Limb (tissue), 2 donors: ENCODE data around the gene TCN2.
"Not testable (repeated sequence)": the region's sequence is repeated elsewhere in the genome, so short reads cannot be mapped to it uniquely, and the experiment has no call there.

ENCODE experiments used
- DNase-seq, 2 donors: peaks; one replicate each; pipeline ENCODE4 v3.0.0-alpha.2; 2016; ENCODE audit errors: extremely low spot score in 2 of 2

The TCN2 gene

GRCh38 chr22:30609260-30610185 is 2.5 kb downstream of the TCN2 start:
- no peak for DNase-seq

- no peak for DNase-seq
These were observed 3.3 kb downstream of the TCN2 start for GRCh38 chr22:30610299-30610698.

- no peak for DNase-seq
These were observed 4.2 kb downstream of the TCN2 start for GRCh38 chr22:30611197-30611596.

DNA sequence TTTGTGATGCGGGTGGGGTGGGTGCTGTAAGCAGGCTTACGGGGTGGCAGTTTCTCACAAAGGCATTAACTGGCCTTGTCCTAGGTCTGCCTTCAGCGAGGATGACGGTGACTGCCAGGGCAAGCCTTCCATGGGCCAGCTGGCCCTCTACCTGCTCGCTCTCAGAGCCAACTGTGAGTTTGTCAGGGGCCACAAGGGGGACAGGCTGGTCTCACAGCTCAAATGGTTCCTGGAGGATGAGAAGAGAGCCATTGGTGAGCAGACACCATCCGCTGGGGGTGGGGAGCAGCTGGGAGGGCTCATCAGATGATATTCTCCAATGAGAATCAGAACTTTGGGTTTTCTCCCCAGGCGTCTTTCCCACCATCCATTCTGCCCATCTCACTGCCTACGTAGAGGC is 5.8 kb downstream of the TCN2 start:
- no peak for DNase-seq

- DNase-seq: no peak
These were observed 7.3 kb downstream of the TCN2 start for GRCh38 chr22:30614268-30614667.

- DNase-seq: no peak
These were observed 7.9 kb downstream of the TCN2 start for GRCh38 chr22:30614879-30615278.

DNA sequence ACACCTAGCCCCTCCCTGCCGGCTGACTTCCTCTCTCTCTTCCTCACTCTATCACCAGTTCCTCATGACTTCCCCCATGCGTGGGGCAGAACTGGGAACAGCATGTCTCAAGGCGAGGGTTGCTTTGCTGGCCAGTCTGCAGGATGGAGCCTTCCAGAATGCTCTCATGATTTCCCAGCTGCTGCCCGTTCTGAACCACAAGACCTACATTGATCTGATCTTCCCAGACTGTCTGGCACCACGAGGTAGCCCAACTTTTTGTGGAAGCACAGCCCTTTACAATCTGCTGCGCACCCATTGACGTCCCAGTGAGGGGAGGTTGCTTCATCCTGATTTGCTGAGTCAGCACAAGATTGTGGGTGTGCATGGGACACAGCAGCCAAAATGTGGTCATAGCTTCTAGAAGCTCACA is 8.6 kb downstream of the TCN2 start:
- DNase-seq: no peak

- no peak for DNase-seq
These were observed 10.8 kb downstream of the TCN2 start for GRCh38 chr22:30617819-30618218.

DNA sequence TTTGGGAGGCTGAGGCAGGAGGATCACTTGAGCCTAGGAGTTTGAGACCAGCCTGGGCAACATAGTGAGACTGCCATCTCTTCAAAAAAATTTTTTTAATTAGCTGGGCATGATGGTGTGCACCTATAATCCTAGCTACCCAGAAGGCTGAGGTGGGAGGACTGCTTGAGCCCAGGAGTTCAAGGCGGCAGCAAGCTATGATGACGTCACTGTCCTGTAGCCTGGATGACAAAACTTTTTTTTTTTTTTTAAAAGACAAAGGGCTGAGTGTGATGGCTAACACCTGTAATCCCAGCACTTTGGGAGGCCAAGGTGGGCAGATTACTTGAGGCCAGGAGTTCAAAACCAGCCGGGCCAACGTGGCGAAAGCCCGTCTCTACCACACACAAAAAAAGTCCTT is 12.9 kb downstream of the TCN2 start:
- DNase-seq: not testable (repeated sequence)

- no peak for DNase-seq
These were observed 19.4 kb downstream of the TCN2 start for GRCh38 chr22:30626413-30626812.

DNA sequence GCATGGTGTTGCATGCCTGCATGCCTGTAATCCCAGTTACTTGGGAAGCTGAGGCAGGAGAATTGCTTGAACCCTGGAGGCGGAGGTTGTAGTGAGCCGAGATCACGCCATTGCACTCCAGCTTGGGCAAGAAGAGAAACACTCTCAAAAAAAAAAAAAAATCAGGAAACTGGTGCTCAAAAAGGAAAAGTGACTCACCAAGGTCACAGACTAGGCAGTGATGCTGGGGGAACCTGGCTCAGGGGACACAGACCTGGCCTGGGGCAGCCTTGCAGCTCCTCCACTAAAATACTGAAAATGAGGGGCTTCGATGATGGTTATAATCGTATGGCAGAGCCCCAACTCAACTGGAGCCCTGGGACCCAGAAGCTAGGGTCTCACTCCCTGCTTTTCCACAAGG is 20.5 kb downstream of the TCN2 start:
- DNase-seq: no peak

GRCh38 chr22:30628491-30628890 is 21.5 kb downstream of the TCN2 start:
- no peak for DNase-seq

DNA sequence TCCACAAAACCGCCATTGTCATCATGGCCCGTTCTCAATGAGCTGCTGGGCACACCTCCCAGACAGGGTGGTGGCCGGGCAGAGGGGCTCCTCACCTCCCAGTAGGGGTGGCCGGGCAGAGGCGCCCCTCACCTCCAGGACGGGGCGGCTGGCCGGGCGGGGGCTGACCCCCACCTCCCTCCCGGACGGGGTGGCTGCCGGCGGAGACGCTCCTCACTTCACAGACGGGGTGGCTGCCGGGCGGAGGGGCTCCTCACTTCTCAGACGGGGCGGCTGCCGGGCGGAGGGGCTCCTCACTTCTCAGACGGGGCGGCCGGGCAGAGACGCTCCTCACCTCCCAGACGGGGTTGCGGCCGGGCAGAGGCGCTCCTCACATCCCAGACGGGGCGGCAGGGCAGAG is 24.5 kb downstream of the TCN2 start:
- not testable (repeated sequence) for DNase-seq

DNA sequence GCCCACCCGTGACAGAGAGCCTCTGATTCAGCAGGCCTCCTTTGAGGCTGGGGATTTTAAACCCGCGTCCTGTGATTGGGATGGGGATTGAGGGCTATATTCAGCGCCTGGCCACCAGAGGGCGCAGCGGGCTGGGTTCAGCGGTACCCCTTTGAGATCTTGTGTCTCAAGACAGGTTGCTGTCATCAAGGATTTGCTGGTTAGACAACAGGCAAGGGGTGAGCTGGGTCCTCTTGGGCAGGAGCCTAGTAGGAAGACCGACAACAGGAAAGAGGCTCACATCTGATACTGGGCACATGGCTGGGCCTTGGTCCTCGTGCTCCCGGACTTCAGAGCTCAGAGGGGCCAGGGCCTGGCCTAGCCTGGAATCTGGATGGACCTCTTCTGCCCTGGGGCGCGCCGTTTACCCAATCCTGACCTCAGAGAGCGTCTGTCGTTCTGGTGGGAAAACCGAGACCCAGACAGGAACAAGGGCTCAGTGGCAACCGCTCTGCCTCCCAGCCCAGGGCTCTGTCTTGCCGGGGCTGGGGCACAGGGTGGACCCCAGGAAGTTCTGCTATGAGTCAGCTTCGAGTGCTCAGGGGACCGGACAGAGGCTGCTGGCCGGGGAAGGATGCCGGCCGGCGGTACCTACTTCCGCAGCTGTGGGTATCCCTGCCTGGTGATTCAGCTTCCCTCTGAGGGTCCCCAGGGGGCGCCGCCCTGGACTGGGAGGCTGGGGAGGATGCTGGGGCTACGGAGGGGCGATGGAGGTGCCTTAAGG is 27.7 kb downstream of the TCN2 start:
- peak; percentile 82 to 89 for DNase-seq

GRCh38 chr22:30635273-30636225 is 28.6 kb downstream of the TCN2 start, which contains the start of gene SLC35E4:
Gene SLC35E4, plus strand, starts transcription at chr22:30635781. Its CDS starts 670 bp downstream, at chr22:30636451.
- peak; percentile 87 to 97 for DNase-seq

- DNase-seq: peak in 1 of 2 donors; percentile 45
These were observed 29.5 kb downstream of the TCN2 start for GRCh38 chr22:30636226-30637077.

GRCh38 chr22:30637701-30638114 is 30.7 kb downstream of the TCN2 start:
- DNase-seq: no peak

- DNase-seq: no peak
These were observed 33.4 kb downstream of the TCN2 start for GRCh38 chr22:30640361-30640760.

DNA sequence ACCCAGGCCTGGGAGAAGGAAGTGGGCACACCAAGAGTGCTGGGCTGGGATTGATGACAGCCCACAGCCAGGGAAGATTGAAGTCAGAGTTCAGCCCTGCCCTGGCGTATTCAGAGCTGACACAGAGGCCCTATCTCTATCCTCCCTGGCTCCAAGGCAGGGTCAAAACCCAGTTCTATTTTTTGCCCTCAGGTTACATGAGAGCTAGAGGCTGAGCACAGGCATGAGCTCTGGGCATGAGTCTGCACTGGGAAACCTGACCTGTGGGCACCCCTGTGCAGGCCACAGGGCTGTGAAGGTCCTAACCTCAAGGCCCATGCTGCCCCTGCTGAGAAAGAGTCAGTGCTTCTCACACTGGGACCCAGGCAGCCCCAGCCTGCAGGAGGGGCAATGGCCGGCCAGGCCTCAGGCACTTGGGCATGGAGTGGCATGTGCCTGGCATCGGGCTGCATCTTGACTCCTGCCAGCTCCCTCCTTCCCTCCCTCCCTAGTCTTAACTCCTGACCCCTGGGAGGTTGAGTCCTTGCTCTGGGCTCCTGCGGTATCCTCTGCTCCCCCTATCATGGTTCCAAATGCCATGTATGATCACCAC is 34.0 kb downstream of the TCN2 start:
- DNase-seq: no peak
